GM12892 (cell line): ENCODE results near the gene VDR.

Experiments
- POLR2AphosphoS5 ChIP-seq: IDR thresholded peaks from 2 replicates; pipeline ENCODE4 v1.6.1; 2011; ENCODE audit warnings: low read depth, low read length, control low read depth
- TAF1 ChIP-seq: IDR thresholded peaks from 2 replicates; pipeline ENCODE4 v1.6.1; 2011; ENCODE audit warnings: low read depth, mild to moderate bottlenecking, control low read depth, low read length, borderline replicate concordance

DNA sequence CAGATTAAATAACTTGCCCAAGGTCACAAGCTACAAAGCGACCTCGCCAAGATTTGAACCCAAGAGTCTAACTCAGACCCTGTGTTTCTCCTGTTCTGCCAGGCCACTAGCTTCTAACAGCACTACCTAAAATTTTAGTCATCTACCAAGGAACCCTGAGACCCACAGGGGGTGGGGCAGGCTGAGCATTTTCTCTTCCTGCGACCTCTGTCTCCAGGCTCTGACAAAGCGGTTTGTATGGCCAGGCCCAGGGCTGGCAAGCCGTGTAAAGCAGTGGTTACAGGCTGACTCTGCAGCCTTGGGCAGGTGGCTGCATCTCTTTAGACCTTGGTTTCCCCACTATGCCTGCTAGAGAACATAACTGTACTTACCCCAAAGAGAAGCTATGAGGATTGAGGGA is 5.3 kb downstream of the VDR start:
- TF ChIP-seq POLR2AphosphoS5 (no peak), TAF1 (no peak)
